ENCODE results near the gene GAS2L3. TPM values are rescaled to one million over a fixed set of nuclear protein-coding genes. Genes with fewer than 3 reads are reported as not detected.

The GAS2L3 gene
- total RNA-seq, 1 experiment from 2014 or later: 38.7 TPM

DNA sequence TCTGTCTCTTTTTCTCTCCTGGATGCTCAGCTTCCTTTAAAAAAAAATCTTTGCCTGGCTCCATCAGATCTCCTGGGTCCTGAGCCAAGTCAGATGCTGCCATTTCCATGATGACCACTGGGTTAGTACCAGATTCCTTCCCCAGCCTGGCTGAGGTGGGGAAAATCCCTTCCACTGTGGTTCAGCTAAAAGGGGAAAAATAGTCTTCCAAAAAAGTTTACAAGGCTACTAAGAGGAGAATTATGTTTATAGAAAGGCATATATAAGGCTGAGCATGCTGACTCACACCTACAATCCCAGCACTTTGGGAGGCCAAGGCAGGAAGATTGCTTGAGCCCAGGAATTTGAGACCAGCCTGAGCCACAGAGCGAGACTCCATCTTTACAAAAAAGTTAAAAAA lies 28.4 kb upstream of the GAS2L3 start (continued):
- TF ChIP-seq, protein P1, sequence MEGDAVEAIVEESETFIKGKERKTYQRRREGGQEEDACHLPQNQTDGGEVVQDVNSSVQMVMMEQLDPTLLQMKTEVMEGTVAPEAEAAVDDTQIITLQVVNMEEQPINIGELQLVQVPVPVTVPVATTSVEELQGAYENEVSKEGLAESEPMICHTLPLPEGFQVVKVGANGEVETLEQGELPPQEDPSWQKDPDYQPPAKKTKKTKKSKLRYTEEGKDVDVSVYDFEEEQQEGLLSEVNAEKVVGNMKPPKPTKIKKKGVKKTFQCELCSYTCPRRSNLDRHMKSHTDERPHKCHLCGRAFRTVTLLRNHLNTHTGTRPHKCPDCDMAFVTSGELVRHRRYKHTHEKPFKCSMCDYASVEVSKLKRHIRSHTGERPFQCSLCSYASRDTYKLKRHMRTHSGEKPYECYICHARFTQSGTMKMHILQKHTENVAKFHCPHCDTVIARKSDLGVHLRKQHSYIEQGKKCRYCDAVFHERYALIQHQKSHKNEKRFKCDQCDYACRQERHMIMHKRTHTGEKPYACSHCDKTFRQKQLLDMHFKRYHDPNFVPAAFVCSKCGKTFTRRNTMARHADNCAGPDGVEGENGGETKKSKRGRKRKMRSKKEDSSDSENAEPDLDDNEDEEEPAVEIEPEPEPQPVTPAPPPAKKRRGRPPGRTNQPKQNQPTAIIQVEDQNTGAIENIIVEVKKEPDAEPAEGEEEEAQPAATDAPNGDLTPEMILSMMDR (IDR thresholded peaks at IDR 0.05 in 2 of 3, conservative IDR thresholded peaks at IDR 0.05 in 1 of 3; ENCODE audit: borderline replicate concordance in 1 of 3, insufficient read depth in 1 of 3, low read depth in 2 of 3, low read length in 2 of 3): no peak
- TF ChIP-seq SP1 (IDR thresholded peaks at IDR 0.05; ENCODE audit: low read depth) (no peak), EZH2 (IDR thresholded peaks at IDR 0.05) (no peak), EGR1 (IDR thresholded peaks at IDR 0.05; ENCODE audit: low read depth) (no peak)

DNA sequence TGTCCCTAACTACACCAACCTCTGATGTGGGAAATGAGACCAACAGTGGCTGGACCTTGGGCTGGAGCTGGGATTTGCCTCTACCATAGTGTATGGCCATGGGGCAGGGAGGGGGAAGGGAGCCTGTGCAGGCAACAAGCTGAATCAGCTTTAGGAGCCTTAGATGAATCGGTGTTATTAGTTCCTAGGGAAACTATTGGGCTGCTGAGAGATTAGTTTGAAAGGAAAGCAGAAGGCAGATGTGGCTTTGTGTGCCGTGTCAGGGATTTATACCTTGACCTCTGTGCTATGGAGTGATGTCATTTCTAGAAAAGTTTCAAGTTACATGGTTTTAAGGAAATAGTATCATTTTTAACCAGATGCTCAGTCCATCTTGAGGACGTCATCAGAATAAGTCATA lies 19.5 kb upstream of the GAS2L3 start:
- no peaks in the 10 kb centered on the region for H3K9me3 ChIP-seq (ENCODE audit: control insufficient read depth in 1 of 2, insufficient read depth in 1 of 2, low read depth in 1 of 2, low read length in 2 of 2)

More for the DNA sequence above, 19.5 kb upstream of the GAS2L3 start:
- no peak overlapping the region for H2AFZ ChIP-seq (ENCODE audit: low read depth, low read length, poor library complexity, severe bottlenecking)
- POLR2A ChIA-PET: no interaction called here
- no peak overlapping the region for H3K27ac ChIP-seq (ENCODE audit: low read depth, low read length)
- no peak overlapping the region for H3K9ac ChIP-seq (ENCODE audit: low read length)
- no peaks in the 10 kb centered on the region for H4K20me1 ChIP-seq (ENCODE audit: insufficient read depth)
- no peaks in the 10 kb centered on the region for H3K9me2 ChIP-seq (ENCODE audit: insufficient read depth)
- intact Hi-C loops (cut with micrococcal nuclease): loop anchor here (1.0 to 5.0 kb wide), 3 partner anchors 206 to 742 kb away; no protein-coding TSS in a partner anchor
- no peak for DNase-seq (ENCODE audit: low read depth, low spot score)
- H3K27me3 ChIP-seq (ENCODE audit: insufficient read depth, low read length): no peaks in the 10 kb centered on the region
- H3K79me2 ChIP-seq (ENCODE audit: insufficient read depth, low read length): no peaks in the 10 kb centered on the region
- no peaks in the 10 kb centered on the region for H3K36me3 ChIP-seq (ENCODE audit: control insufficient read depth in 1 of 2, insufficient read depth in 2 of 2, low read length in 2 of 2)
- ATAC-seq: no peak
- no peaks in the 10 kb centered on the region for H3K4me1 ChIP-seq (ENCODE audit: control insufficient read depth in 1 of 2, insufficient read depth in 2 of 2, low read length in 2 of 2)
- no TSS peak for BruUV-seq (replicated peaks)
- CTCF ChIA-PET: interaction anchor here (1.0 to 3.6 kb wide), 4 partner anchors 118 to 320 kb away, joined by 3 to 40 read pairs (median 14); no protein-coding TSS in a partner anchor
- no peak for TF ChIP-seq SIN3A (IDR thresholded peaks at IDR 0.05; ENCODE audit: low read depth)
- TF ChIP-seq ZFX (IDR thresholded peaks at IDR 0.05): no peak
- no peak for TF ChIP-seq CBX3 (IDR thresholded peaks at IDR 0.05; ENCODE audit: low read depth)
- TF ChIP-seq ZNF274 (IDR thresholded peaks at IDR 0.05; ENCODE audit: low read depth, low read length): no peak
- no peak for TF ChIP-seq SP1 (IDR thresholded peaks at IDR 0.05; ENCODE audit: low read depth)
- no peak for TF ChIP-seq RAD21 (IDR thresholded peaks at IDR 0.05; ENCODE audit: low read depth)
- TF ChIP-seq, protein P1 (IDR thresholded peaks at IDR 0.05 in 2 of 3, conservative IDR thresholded peaks at IDR 0.05 in 1 of 3; ENCODE audit: borderline replicate concordance in 1 of 3, insufficient read depth in 1 of 3, low read depth in 2 of 3, low read length in 2 of 3): no peak
- no peak for TF ChIP-seq EZH2 (IDR thresholded peaks at IDR 0.05)
- no peak for TF ChIP-seq JUND (IDR thresholded peaks at IDR 0.05)
- TF ChIP-seq REST (IDR thresholded peaks at IDR 0.05; ENCODE audit: low read depth): no peak
- H3K4me3 ChIP-seq (replicated peaks in 1 of 2; ENCODE audit: low read depth in 1 of 2, low read length in 2 of 2): no peak overlapping the region
- H3K4me2 ChIP-seq (ENCODE audit: low read length): no peak overlapping the region
- RAD21 ChIA-PET (ENCODE audit: low non-redundant PET in 1 of 2, low total read pairs in 2 of 2, uncharacterized antibody in 2 of 2, unreplicated experiment in 2 of 2): interaction anchor here in 1 of 2 experiments (1.3 kb wide), 1 partner anchor 149 kb away, joined by 3 read pairs; no protein-coding TSS in a partner anchor
